ENCODE measurements around the gene SEMA5B. TPM values are rescaled to one million over a fixed set of nuclear protein-coding genes. Genes with fewer than 3 reads are reported as not detected.

The SEMA5B gene
- total and polyA plus RNA-seq, 2 experiments from 2014 or later, result 8.0 to 26.8 TPM

GRCh38 chr3:123037015-123037375 is 9.4 kb upstream of the SEMA5B start:
- no peaks in the 10 kb centered on the region for H3F3A ChIP-seq (replicated peaks; ENCODE audit: low read depth)
- no peaks in the 10 kb centered on the region for H3K9me2 ChIP-seq (ENCODE audit: insufficient read depth)
- H3K36me3 Mint-ChIP-seq (ENCODE audit: low read depth), result no peaks in the 10 kb centered on the region
- no peaks in the 10 kb centered on the region for H3K36me3 ChIP-seq (ENCODE audit: insufficient read depth)
- no peak overlapping the region for H3K4me3 ChIP-seq
- TF ChIP-seq ZNF462 (CRISPR knock-in tag; IDR thresholded peaks at IDR 0.05), result no peak
- no peak for TF ChIP-seq REST (IDR thresholded peaks at IDR 0.05; ENCODE audit: unreplicated experiment)
- TF ChIP-seq JUNB (IDR thresholded peaks at IDR 0.05; ENCODE audit: unreplicated experiment), result no peak
- no peak for TF ChIP-seq EZH2 (IDR thresholded peaks at IDR 0.05; ENCODE audit: low read depth, unreplicated experiment)
- TF ChIP-seq ETS1 (IDR thresholded peaks at IDR 0.05), result no peak
- TF ChIP-seq ZNF114 (CRISPR knock-in tag; IDR thresholded peaks at IDR 0.05), result no peak
- TF ChIP-seq STAT1 (IDR thresholded peaks at IDR 0.05; ENCODE audit: unreplicated experiment), result no peak
- TF ChIP-seq NANOG (IDR thresholded peaks at IDR 0.05; ENCODE audit: borderline replicate concordance), result no peak
- TF ChIP-seq EZH2phosphoT487 (IDR thresholded peaks at IDR 0.05; ENCODE audit: unreplicated experiment), result no peak
- no peak for TF ChIP-seq ZNF331 (CRISPR knock-in tag; IDR thresholded peaks at IDR 0.05; ENCODE audit: low read depth)
- TF ChIP-seq CTCF (conservative IDR thresholded peaks at IDR 0.05; ENCODE audit: low read depth in 2 of 2), result no peak
- TF ChIP-seq CREB1 (CRISPR knock-in tag; IDR thresholded peaks at IDR 0.05; ENCODE audit: low read depth), result no peak
- TF ChIP-seq POLR2AphosphoS5 (IDR thresholded peaks at IDR 0.05; ENCODE audit: low read depth), result no peak
- no peak overlapping the region for H3K4me3 Mint-ChIP-seq
- H3K4me2 ChIP-seq, result no peak overlapping the region
- H3K4me1 Mint-ChIP-seq, result peaks cover 6% of the 10 kb centered on the region; the same call in 2 of the 3 replicates
- no peaks in the 10 kb centered on the region for H3K4me1 ChIP-seq (ENCODE audit: insufficient read depth)
- no peaks in the 10 kb centered on the region for H3K9me3 Mint-ChIP-seq
- H3K27ac ChIP-seq (ENCODE audit: low read depth), result no peak overlapping the region
- H3K27ac Mint-ChIP-seq, result no peak overlapping the region
- no peaks in the 10 kb centered on the region for H3K79me2 ChIP-seq (replicated peaks; ENCODE audit: insufficient read depth)
- no peaks in the 10 kb centered on the region for H4K20me1 ChIP-seq (replicated peaks; ENCODE audit: insufficient read depth)
- ATAC-seq (no peak), DNase-seq (ENCODE audit: low spot score) (no peak)
- no peaks in the 10 kb centered on the region for H3K27me3 Mint-ChIP-seq (ENCODE audit: insufficient read depth, low read depth, poor library complexity)
- no peaks in the 10 kb centered on the region for H3K27me3 ChIP-seq (ENCODE audit: insufficient read depth)
- no peak overlapping the region for H2AFZ ChIP-seq
